Muscle of arm (tissue), 14 donors: ENCODE measurements around the gene DQX1. TPM values are rescaled to one million over a fixed set of nuclear protein-coding genes. Genes with fewer than 3 reads are reported as not detected.
"Not testable (repeated sequence)": the region's sequence is repeated elsewhere in the genome, so short reads cannot be mapped to it uniquely, and the experiment has no call there.

Experiments
- DNase-seq: peaks from one replicate; pipeline ENCODE4 v3.0.0-alpha.2; 2013
- long read RNA-seq, 11 donors: transcript quantifications; one replicate each; lab custom pipeline, GENCODE V29; 2026
- polyA plus RNA-seq, 12 donors: library from polyadenylated mRNA; unstranded; fragments of 120-200 nt; gene quantifications; one replicate each; pipeline ENCODE4 v1.2.1, GENCODE V29; 2013; ENCODE audit not compliant: insufficient read length in 12 of 12

The DQX1 gene, protein sequence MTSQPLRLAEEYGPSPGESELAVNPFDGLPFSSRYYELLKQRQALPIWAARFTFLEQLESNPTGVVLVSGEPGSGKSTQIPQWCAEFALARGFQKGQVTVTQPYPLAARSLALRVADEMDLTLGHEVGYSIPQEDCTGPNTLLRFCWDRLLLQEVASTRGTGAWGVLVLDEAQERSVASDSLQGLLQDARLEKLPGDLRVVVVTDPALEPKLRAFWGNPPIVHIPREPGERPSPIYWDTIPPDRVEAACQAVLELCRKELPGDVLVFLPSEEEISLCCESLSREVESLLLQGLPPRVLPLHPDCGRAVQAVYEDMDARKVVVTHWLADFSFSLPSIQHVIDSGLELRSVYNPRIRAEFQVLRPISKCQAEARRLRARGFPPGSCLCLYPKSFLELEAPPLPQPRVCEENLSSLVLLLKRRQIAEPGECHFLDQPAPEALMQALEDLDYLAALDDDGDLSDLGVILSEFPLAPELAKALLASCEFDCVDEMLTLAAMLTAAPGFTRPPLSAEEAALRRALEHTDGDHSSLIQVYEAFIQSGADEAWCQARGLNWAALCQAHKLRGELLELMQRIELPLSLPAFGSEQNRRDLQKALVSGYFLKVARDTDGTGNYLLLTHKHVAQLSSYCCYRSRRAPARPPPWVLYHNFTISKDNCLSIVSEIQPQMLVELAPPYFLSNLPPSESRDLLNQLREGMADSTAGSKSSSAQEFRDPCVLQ
- 10 to 100 TPM in 1 of 12 donors, 1 to 10 TPM in 3, under 1 TPM in 3, not detected in 5; 0.08 to 15.4 (median 1.0) TPM for polyA plus RNA-seq
- long read RNA-seq, donor 1, partial matches to known transcripts = 5 of 5 reads
- long read RNA-seq, donor 1, other reads (novel, unspliced or antisense) = 0 of 5 reads
- long read RNA-seq, donor 2 = 0 reads
- long read RNA-seq, donor 3 = 0 reads
- long read RNA-seq, donor 4 = 0 reads
- long read RNA-seq, donor 5 = 0 reads
- long read RNA-seq, donor 6 = 0 reads
- long read RNA-seq, donor 7 = 0 reads
- long read RNA-seq, donor 8 = 0 reads
- long read RNA-seq, donor 9 = 0 reads
- long read RNA-seq, donor 10 = 0 reads
- long read RNA-seq, donor 11 = 0 reads

DNA sequence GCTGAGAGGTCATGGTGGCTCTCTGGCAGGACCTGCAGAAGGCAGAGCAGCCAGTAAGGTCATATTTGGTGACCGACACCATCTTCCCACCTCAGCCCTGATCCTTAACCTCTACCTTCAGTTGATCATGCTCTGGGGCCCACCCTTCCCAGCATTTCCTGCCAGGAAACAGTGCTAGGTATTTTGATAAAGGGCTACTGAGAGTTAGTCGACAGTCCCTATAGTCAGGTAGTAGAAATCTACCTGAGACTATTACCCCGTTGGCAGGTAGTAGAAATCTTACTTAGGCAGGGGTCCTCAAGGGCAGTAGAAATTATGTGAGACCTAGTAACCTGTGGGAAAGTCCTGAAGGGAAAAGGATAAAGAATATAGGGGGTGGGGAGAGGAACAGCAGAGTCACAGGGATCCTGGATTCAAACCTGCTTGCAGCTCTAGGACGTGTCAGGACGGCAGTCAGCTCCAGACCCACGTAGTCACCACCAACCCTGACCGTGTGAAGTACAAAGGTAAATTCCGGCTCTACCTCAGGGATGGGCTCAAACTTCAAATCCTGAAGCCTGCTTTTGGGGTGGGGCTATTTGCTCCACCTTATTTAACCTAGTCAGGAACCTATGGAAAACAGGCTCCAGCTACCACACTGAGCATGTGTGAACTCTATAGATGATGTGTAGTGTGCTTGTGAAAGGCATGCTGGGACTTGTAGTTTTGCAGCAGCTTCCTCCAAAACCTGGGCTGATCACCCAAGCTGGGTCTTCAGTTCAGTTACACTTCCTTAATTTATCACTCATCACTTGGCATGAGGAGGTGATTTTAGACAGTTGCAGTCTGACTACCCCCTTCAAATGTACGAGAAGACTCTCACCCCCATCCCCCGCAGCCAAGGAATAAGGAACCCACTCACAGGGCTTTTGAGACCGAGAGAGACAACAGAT is at the start of gene DQX1:
Gene DQX1, minus strand, starts transcription at position 515 of the 932 bp plus-strand sequence. Its CDS starts 502 bp downstream, at position 13.
- no peak for DNase-seq

DNA sequence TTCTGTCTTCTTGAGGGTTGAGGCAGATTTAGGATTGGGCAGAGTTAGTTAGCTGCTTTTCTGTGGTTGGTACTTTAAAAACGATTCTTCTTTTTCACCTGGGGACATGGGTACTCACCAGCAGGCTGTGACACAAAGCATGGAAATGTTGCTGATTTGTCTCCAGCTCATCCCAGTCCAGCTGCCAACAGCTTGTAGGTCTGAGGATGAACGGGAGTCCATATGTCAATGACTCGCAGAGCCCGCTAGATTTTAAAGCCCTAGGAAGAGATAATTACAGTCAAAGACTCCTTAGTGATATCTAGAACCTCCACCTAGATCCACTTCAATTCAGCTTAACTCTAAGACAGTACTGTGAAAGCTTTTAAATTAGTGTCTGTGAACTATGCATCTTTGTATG is 49.3 kb upstream of the DQX1 start:
- no peak for DNase-seq

DNA sequence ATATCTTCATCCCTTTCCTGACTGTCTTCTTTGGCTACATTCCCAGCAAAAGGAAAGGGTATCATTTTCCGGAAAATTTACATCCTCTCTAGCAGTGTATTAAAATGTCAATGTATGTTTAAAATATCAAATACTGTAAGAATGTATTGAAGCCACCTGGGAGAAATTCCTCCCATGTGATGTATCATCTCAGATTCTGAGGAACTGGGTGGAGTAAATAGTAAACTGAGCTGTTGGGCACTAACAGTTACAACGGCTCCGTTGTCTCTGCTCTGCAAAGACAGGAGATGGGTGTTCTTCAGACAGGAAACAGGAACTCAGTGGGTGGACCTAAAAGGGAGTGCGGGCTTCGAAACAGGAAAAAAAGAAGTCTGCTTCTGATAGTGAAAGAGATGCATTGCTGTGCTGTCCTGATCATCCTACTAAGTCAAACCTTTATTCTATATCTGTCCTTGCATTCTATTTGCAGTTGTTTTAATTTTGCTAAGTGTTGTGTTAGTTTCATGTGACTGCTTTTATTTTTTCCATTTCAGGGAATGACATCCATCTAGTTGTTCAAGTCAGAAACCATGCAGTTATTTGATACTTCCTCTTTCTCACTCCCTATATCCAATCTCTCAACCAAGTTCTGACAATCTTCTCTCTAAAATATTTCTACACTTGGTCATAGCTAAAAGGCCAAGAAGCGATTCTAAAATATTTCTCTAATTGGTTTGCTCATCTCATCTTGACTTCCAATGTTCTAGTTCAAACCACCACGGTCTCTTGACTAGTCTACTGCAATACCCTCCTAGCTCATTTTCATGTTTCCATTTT is 47.9 kb upstream of the DQX1 start:
- no peak for DNase-seq

- DNase-seq = no peak
Measured at GRCh38 chr2:74572178-74572925, 46.3 kb upstream of the DQX1 start.

GRCh38 chr2:74571058-74571457 is 45.0 kb upstream of the DQX1 start:
- no peak for DNase-seq

- no peak for DNase-seq
Measured at GRCh38 chr2:74569686-74570085, 43.7 kb upstream of the DQX1 start.

DNA sequence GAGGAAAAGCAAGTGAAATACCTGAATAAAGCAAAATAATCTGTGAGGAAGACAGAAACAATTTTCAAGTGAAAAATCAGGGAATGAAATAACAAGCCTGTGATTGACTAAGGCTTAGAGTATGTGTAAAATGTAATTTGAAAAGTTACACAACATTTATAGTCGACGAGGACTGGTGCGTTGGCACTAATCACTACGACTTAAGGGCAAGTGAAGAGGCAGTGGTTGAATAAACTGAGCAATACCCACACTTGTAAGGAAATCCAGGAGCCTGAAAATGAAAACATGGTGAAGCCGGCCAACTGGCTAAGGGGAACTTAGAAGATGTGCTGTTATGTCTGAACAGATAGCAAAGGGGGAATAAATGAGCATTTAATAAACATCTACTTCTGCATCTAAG is 41.9 kb upstream of the DQX1 start:
- no peak for DNase-seq

DNA sequence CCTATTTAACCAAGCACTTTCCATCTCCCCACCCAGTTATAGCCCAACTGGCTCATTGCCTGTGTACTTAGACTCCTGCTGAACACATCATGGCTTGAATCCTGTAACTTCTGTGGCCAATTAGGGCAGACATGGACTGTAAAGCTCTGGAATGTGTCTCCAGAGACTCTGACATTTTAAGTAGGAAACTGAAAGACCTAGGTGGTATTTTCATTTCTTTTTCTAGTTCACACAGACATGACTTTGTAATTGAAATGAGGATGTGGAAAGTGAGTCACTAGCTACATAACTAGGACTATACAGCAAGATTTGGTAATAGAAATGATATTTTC is 40.7 kb upstream of the DQX1 start:
- DNase-seq = no peak

GRCh38 chr2:74566076-74566753 is 40.2 kb upstream of the DQX1 start:
- DNase-seq = no peak

- DNase-seq = no peak
Measured at GRCh38 chr2:74564222-74564621, 38.2 kb upstream of the DQX1 start.

GRCh38 chr2:74562126-74562775 is 36.2 kb upstream of the DQX1 start:
- DNase-seq = no peak

DNA sequence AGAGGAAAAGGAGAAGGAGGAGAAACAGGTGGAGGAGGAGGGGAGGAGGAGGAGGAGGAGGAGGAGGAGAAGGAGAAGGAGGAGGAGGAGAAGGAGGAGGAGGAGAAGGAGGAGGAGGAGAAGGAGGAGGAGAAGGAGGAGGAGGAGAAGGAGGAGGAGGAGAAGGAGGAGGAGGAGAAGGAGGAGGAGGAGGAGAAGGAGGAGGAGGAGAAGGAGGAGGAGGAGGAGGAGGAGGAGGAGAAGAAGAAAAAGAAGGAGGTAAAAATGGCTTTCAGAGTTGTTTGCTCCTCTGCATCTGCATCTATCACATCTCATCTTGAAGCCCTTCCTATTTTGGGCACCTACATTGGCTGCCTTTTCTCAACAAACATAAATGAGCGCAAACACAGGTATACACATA is 35.0 kb upstream of the DQX1 start:
- not testable (repeated sequence) for DNase-seq

- no peak for DNase-seq
Measured at GRCh38 chr2:74560591-74560990, 34.6 kb upstream of the DQX1 start.

DNA sequence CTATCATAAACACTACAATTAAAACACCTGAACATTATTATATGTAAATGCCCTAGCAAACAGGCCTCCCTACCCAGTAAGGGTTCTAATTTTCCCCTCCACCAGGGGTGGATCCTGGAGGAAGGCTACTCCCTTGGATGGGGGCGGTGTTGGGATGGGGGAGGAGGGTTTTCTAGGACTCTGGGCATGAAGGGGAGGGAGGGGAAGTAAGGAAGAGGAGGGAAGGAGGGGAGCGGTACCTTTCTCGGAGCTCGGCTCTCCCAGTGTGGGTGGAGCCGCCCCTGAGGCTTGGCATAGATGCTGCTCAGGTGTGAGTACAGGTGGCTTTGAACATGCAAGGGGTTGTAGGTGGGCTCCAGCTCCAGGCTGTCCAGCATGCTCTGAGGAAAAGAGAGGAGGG is 33.9 kb upstream of the DQX1 start:
- no peak for DNase-seq

GRCh38 chr2:74558284-74559230 is 32.5 kb upstream of the DQX1 start:
- DNase-seq = no peak

DNA sequence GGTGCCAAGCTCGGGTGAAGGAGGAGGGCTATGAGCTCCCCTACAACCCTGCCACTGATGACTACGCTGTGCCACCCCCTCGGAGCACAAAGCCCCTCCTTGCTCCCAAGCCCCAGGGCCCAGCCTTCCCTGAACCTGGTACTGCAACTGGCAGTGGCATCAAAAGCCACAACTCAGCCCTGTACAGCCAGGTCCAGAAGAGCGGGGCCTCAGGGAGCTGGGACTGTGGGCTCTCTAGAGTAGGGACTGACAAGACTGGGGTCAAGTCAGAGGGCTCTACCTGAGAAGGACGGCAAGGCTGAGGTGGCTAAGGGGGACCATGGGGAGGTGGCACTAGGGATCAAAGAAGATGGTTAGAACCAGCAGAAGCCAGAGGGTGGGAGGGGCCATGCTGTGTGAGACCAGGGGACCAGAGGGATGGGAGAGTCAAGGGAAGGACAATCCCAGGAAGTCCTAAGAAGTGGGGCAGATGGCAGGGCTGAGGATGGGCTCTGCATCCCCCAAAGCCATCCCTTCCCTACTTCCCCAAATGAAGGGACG is 30.9 kb upstream of the DQX1 start:
- DNase-seq = no peak

GRCh38 chr2:74556159-74556558 is 30.1 kb upstream of the DQX1 start:
- DNase-seq = no peak
